Activated CD4-positive, CD25-positive, alpha-beta regulatory T cell treated with anti-CD3 and anti-CD28 coated beads, Interleukin-2, amount 50 U/mL, for 72 hours (primary cell): ENCODE data around the gene MAP2K2.
A peak's percentile ranks its signal among the peaks of the same experiment; 100 is the strongest.
"Not testable (repeated sequence)": the region's sequence is repeated elsewhere in the genome, so short reads cannot be mapped to it uniquely, and the experiment has no call there.

Source experiments
- DNase-seq: peaks from one replicate; pipeline ENCODE4 v3.0.0; 2021

Gene MAP2K2

DNA sequence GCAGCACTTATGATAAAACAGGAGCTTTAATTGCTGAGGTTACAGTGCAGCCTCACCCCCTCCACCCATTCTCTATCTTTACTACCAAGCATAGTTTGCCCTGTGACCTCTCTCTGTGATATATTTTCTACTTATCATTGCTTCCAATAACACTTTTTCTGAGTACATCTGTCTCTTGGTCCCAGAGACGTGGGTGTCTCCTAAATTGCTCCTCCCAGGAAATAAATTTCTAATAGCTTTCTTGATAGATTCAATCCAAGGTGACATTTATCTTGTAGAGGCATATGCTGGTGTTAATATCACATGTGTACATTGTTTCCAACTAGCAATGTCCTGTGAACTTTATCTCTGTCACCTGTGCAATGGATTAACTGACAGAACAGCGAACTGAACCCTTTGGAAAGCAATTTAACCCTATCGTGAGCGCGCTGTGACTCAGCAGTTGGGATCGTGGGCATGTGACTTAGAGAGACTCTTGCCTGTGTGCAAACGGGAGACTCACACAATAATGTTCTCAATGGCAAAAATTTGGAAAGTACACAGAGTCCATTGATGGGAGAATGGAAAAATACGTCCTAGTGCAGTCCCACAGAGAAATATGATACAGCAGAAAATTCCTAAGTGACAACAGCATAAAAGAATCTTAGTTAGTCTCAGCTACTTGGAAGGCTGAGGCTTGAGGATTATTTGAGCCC, 7.0 kb upstream of the MAP2K2 start:
- DNase-seq = no peak

GRCh38 chr19:4129050-4129449, 5.1 kb upstream of the MAP2K2 start:
- not testable (repeated sequence) for DNase-seq

- DNase-seq = not testable (repeated sequence)
These were observed 3.4 kb upstream of the MAP2K2 start for GRCh38 chr19:4127322-4127721.

- DNase-seq = no peak
These were observed 716 bp upstream of the MAP2K2 start for GRCh38 chr19:4124638-4125037.

DNA sequence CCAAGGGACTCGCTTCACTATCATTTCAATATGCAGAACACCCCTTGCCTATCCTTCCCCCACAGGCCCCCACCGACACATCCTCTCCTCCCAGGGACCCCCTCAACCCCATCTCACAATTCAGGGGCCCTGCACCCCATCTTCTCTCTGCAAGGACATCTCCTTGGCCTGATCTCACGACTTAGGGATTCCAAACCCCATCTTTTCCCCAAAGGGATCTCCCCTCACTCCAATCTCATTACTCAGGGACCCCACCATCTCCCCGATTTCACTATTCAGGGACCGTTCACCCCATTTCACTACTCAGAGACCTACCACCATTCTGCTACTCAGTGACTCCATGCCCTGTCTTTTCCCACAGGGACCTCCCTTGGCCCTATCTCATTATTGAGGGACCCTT, 1.4 kb downstream of the MAP2K2 start:
- DNase-seq = no peak

DNA sequence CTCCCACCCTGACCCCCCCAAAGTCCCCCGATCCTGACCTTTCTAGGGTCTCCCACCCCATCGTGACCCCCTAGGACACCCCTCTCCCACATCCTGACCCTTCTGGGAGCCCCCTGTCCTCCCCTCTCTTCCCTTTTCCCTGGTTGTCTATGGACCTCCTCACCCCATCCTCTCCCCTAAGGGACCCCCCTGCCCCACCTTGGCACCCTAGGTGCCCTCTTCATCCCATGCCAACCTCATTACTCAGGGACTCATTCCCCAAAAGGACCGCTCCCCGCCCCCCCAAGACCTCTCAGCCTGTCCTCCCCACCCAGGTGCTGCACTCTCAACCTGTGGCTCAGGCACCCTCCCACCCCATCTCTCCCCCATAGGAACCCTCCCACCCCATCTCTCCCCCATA, 2.1 kb downstream of the MAP2K2 start:
- DNase-seq = no peak

GRCh38 chr19:4121273-4121612, 2.7 kb downstream of the MAP2K2 start:
- DNase-seq = no peak

DNA sequence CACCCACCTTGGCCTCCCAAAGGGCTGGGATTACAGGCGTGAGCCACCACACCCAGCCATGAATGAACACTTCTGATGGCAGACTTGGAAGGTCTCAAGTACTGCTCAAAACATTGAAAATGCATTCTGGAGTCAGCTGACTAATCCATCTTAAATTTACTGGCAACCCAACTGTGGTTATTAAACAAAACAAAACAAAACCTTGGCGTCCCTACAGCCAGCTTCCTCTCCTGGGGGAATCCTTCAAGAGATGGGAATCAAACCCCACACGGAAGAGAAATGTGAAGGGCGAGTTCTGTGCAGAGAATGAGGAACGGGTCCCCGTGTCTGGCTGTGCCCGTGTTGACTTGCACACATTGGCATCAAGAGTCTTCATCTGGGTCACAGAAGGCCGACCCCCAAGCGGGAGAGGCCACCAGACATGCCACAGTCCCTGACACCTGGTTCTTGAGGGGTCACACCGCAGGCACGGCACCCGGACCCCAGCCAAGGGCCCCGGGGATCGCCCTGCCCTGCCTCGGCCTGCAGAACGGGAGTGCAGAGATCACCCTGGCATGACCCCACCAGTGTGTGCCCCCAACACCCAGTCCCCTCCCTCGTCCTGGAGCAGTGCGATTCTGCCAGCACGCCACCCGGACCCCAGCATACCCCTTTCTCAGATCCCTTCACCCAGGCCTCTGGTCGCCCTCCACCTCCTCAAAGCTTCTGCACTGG, 3.2 kb downstream of the MAP2K2 start:
- DNase-seq = no peak

- DNase-seq = no peak
These were observed 4.2 kb downstream of the MAP2K2 start for GRCh38 chr19:4119763-4120162.

DNA sequence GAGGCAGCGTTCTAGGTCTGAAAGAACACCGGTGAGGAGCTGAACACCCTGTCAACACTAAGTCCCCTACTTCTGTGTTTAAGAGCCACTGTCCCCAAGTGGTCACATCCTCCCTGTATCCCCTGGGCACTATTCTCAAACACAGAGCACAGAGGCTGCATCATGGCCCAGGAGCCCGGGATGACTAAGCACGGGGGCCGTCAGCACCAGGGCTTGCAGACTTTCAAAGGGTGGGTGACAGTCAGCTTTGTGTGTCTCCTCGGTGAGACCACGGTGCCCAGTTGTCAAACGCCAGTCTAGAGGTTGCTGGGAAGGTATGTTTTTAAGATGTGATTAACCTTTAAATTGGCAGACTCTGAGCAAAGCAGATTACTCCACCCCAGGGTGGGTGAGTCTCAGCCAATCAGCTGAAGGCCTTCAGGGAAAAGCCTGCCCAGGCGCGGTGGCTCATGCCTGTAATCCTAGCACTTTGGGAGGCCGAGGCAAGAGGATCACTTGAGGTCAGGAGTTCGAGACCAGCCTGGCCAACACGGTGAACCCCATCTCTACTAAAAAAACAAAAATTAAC, 8.0 kb downstream of the MAP2K2 start:
- DNase-seq = no peak

DNA sequence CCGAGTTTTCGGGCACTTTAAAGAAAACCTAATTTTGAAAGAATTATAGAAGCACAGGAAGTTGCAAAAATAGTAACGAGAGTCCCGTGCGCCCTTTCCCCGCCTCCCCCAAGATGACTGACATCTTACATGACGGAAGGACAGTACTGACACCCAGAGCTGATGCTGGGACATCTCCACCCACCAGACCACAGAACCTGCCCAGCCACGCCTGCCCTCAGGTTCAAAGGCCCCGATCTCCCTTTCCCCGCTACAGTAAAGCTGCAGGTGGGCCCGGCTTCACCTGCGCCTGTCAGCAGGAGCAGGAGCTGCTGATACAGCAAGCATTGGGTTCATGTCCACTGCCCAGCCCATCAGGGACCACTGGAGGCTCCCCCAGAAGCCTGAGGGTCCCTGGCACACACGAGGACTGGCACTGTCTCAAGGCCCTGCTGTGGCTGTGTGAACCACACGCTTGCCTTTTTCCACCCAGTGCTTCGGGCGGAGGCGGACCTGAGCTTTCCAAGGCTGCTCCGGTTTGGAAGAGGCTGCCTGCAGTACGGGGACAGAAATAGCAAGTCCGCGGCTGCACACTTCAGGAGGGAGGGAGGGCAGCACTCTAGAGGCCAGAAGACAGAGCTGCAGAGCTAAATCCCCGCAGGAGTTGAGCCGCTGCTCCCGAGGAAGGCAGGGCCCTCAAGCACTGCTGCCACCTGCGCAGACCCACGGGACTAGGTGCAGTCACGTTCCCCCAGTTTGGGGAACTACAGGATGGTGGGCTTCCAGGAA, 8.7 kb downstream of the MAP2K2 start:
- peak; percentile 64 for DNase-seq

- DNase-seq = no peak
These were observed 9.7 kb downstream of the MAP2K2 start for GRCh38 chr19:4114181-4114580.

GRCh38 chr19:4113398-4114088, 10.4 kb downstream of the MAP2K2 start:
- DNase-seq = no peak

DNA sequence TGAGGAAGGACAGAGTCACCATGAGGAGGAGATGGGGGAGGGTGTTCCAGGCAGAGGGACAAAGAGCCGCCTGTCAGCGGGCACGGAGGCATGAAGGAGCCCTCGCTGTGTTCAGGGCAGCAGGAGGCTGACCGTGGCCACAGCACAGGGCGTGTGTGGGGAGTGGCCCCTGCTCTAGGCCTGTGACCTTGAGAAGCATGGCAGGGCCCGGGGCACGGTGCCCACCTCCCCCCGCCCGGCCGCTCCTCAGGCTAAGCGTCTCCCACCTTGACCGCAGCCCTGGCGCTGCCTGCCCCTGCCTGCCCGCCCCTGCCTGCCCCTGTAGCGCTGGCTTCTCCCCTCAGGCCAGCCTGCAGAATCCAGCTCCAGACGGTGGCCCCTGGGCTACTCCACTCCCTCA, 11.6 kb downstream of the MAP2K2 start:
- no peak for DNase-seq

DNA sequence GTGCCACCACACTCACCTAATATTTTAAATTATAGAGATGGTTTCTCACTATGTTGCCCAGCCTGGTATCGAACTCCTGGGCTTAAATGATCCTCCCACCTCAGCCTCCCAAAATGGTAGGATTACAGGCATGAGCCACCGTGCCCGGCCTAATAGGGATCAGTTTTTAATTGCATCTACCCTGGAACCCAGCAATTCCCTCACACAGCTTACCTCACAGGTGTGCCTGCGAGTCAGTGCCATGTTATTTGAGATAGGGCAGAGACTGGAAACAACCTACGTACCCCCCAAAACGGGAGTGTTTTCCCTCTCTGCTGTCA, 14.3 kb downstream of the MAP2K2 start:
- DNase-seq = no peak

- DNase-seq = peak; percentile 42
These were observed 14.9 kb downstream of the MAP2K2 start for GRCh38 chr19:4108767-4109625.

DNA sequence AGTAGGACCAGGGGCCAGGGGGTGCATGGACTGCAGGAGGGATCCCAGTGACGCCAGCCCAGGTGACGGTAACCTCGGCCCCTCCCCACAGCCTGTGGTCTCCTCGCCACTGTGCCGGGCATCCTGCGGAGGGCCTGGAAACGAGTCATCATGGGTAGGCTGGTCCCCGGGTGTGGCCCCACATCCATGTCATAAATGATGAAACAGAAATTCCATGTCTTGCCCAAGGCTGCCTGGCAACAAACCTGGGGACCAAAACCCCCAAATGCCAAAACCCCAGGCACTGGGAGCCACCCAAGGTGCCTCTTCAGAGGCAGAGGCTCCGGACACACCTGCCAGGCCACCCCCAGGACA, 20.9 kb downstream of the MAP2K2 start:
- no peak for DNase-seq

DNA sequence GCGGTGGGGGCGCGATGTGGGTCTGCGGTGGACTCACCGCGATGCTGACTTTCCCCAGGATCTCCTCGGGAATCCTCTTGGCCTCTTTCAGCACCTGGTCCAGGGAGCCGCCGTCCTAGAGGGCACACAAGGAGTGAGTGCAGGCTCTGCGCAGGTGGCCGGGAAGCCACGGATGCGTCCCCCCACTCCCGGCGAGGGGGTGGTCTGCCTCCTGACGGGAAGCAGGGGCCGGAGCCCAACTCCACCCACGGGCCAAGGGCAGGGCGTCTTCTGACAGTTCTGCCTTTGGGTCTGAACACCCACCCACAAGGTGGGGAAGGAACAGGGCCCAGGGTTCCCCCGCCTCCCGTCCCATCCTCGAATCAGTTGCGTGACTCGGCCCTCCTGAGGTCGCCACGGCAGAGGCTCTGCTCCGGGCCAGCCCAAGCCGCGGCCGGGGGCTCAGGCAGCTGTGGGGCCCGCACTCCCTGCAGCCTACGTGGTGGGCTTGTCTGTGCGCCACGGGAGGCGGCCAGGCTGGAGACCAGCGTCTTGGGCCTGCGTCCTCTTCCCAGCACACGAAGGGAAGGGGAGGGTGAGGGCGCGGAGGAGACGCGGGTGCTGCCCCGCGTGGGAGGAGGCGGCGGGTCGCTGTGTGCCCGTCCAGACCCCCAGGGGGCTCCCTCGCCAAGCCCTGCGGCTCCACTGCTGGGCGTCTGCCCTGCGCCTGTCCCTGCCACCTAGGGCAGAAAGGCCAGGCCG, 21.4 kb downstream of the MAP2K2 start:
- no peak for DNase-seq

GRCh38 chr19:4101496-4101770, 22.5 kb downstream of the MAP2K2 start:
- DNase-seq = no peak

DNA sequence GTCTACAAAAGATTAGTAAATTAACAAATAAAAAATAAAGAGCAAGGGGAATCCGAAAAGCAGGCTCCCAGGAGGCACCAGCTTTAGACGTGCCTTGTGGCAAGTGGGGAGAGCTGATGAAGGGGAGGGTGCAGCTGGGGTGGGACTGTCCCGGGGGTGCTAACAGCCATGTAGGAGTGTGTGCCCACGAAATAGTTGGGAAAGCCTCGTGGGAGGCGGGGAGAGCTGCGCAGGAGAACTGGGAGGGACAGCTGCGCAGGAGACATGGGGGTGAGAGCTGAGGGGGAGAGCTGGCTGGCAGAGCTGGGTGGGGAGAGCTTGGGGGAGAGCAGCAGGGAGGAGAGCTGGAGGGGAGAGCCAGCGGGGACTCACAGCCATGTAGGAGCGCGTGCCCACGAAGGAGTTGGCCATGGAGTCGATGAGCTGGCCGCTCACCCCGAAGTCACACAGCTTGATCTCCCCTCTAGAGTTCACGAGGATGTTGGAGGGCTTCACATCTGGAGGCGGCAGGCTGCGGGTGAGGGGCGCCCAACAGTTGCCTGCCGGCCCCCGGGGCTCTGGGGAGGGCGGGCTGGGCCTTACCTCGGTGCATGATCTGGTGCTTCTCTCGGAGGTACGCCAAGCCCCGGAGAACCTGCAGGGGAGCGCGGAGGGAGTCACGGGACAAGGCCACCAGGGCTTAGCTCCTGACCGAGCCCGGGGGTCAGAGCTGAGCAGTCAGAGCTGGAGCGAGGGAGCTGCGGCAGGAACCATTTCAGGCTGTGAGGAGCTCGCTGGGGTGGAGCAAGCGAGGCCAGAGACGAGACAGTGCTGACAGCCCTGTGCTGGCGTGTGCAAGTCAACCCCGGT, 23.1 kb downstream of the MAP2K2 start:
- no peak for DNase-seq
